ENCODE measurements around the gene ZNF629. TPM values are rescaled to one million over a fixed set of nuclear protein-coding genes. Genes with fewer than 3 reads are reported as not detected.

ZNF629 gene
- 13.8 TPM for polyA plus RNA-seq (2013, experiment 1 of 2)
- 13.2 TPM for polyA plus RNA-seq (2013, experiment 2 of 2)

- peak within 1 kb of the TSS; percentile 74 for H2AFZ ChIP-seq (ENCODE audit: low read depth, low read length)
- H3K79me1 ChIP-seq (replicated peaks; ENCODE audit: low read length, poor library complexity, severe bottlenecking): peaks cover 22% of the 10 kb centered on the region
- no peak within 1 kb of the TSS for H2AK5ac ChIP-seq (ENCODE audit: low read length, severe bottlenecking)
- peak within 1 kb of the TSS; percentile 81 for H3K4me2 ChIP-seq (ENCODE audit: low read length, poor library complexity, severe bottlenecking)
- H2BK15ac ChIP-seq (ENCODE audit: low read depth, poor library complexity, severe bottlenecking): peak within 1 kb of the TSS; percentile 82
- peak within 1 kb of the TSS; percentile 46 for H3K27ac ChIP-seq (ENCODE audit: low read length, poor library complexity, severe bottlenecking)
- H3K14ac ChIP-seq (ENCODE audit: low read length in 2 of 2): peak within 1 kb of the TSS; percentile 69 to 90
- peaks cover 16 to 34% of the 10 kb centered on the region in 2 experiments for H3K36me3 ChIP-seq (ENCODE audit: control insufficient read depth in 1 of 2, insufficient read depth in 2 of 2, low read depth in 1 of 2, low read length in 2 of 2)
- 1% methylated on average over 37 of the region's 37 CpGs for WGBS
- H3K27me3 ChIP-seq (ENCODE audit: control insufficient read depth in 1 of 2, insufficient read depth in 1 of 2, low read length in 2 of 2): no peaks in the 10 kb centered on the region
- H3K4ac ChIP-seq (ENCODE audit: low read depth in 1 of 2, low read length in 2 of 2): peak within 1 kb of the TSS; percentile 88 to 89
- no peak within 1 kb of the TSS for H2BK12ac ChIP-seq (ENCODE audit: low read length in 2 of 2)
- no peak within 1 kb of the TSS for H3K23ac ChIP-seq (ENCODE audit: low read length in 2 of 2)
- no peaks in the 10 kb centered on the region for H3K9me3 ChIP-seq (ENCODE audit: control insufficient read depth, low read length)
- H3K4me3 ChIP-seq (ENCODE audit: insufficient read depth in 1 of 2, low read depth in 1 of 2, low read length in 2 of 2): peak within 1 kb of the TSS; percentile 67 to 91
- H3K9ac ChIP-seq (ENCODE audit: low read length): peak within 1 kb of the TSS; percentile 93
- peak within 1 kb of the TSS; percentile 54 for H2BK5ac ChIP-seq (ENCODE audit: low read depth, low read length, poor library complexity, severe bottlenecking)
- peaks cover 11% of the 10 kb centered on the region for H3K4me1 ChIP-seq (ENCODE audit: control insufficient read depth, insufficient read depth, low read depth, low read length)
- H4K8ac ChIP-seq (ENCODE audit: low read length): peak within 1 kb of the TSS; percentile 92
- peak within 1 kb of the TSS; percentile 62 to 86 for H3K18ac ChIP-seq (ENCODE audit: low read depth in 1 of 2, low read length in 2 of 2)
- DNase-seq: peak; percentile 77
- H2BK120ac ChIP-seq (ENCODE audit: low read depth, low read length): peak within 1 kb of the TSS; percentile 54
- H4K91ac ChIP-seq (ENCODE audit: low read length): peak within 1 kb of the TSS; percentile 79
Measured at GRCh38 chr16:30786936-30787612, at the start of gene ZNF629. TSS of gene ZNF629 (minus strand) at chr16:30787205. CDS start at chr16:30784482, 2,723 bp downstream.

- H3K9ac ChIP-seq (ENCODE audit: low read length): no peak overlapping the region
- no peak overlapping the region for H2BK5ac ChIP-seq (ENCODE audit: low read depth, low read length, poor library complexity, severe bottlenecking)
- H3K4me2 ChIP-seq (ENCODE audit: low read length, poor library complexity, severe bottlenecking): no peak overlapping the region
- no peak overlapping the region for H3K14ac ChIP-seq (ENCODE audit: low read length in 2 of 2)
- H3K27me3 ChIP-seq (ENCODE audit: control insufficient read depth in 1 of 2, insufficient read depth in 1 of 2, low read length in 2 of 2): peaks cover 5 to 6% of the 10 kb centered on the region in 2 experiments
- H2BK120ac ChIP-seq (ENCODE audit: low read depth, low read length): no peak overlapping the region
- no peak overlapping the region for H4K8ac ChIP-seq (ENCODE audit: low read length)
- H3K27ac ChIP-seq (ENCODE audit: low read length, poor library complexity, severe bottlenecking): no peak overlapping the region
- no peaks in the 10 kb centered on the region for H3K79me1 ChIP-seq (replicated peaks; ENCODE audit: low read length, poor library complexity, severe bottlenecking)
- no peak overlapping the region for H3K4ac ChIP-seq (ENCODE audit: low read depth in 1 of 2, low read length in 2 of 2)
- no peak overlapping the region for H4K91ac ChIP-seq (ENCODE audit: low read length)
- H3K36me3 ChIP-seq (ENCODE audit: control insufficient read depth in 1 of 2, insufficient read depth in 2 of 2, low read depth in 1 of 2, low read length in 2 of 2): peaks cover 0 to 10% of the 10 kb centered on the region in 2 experiments
- H2AFZ ChIP-seq (ENCODE audit: low read depth, low read length): no peak overlapping the region
- peak overlapping the region in 1 of 2 experiments; percentile 24 for H3K4me3 ChIP-seq (ENCODE audit: insufficient read depth in 1 of 2, low read depth in 1 of 2, low read length in 2 of 2)
- WGBS: 96% methylated on average over 44 of the region's 44 CpGs
- H2AK5ac ChIP-seq (ENCODE audit: low read length, severe bottlenecking): no peak overlapping the region
- no peaks in the 10 kb centered on the region for H3K9me3 ChIP-seq (ENCODE audit: control insufficient read depth, low read length)
- DNase-seq: no peak
- no peak overlapping the region for H3K18ac ChIP-seq (ENCODE audit: low read depth in 1 of 2, low read length in 2 of 2)
- H3K23ac ChIP-seq (ENCODE audit: low read length in 2 of 2): no peak overlapping the region
- H3K4me1 ChIP-seq (ENCODE audit: control insufficient read depth, insufficient read depth, low read depth, low read length): peaks cover 2% of the 10 kb centered on the region
- no peak overlapping the region for H2BK15ac ChIP-seq (ENCODE audit: low read depth, poor library complexity, severe bottlenecking)
- no peak overlapping the region for H2BK12ac ChIP-seq (ENCODE audit: low read length in 2 of 2)
Measured at GRCh38 chr16:30834130-30834740, 47.2 kb upstream of the ZNF629 start.

DNA sequence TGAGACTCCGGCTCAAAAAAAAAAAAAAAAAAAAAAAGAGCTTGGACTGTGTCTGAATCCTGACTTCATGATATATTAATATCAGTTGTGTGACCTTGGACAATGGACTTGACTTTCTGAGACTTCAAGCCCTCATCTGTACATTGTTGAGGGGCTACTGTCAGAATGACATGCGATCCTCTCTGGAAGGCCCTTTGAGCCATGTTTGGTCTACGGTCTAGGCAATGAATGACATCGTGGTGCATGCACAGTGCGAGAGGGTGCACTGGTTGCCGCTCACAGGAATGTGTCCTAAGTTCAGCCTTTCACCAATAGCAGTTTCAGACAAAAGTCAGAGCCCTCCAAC is 43.0 kb upstream of the ZNF629 start:
- Histone ChIP-seq H2BK5ac (ENCODE audit: low read depth, low read length, poor library complexity, severe bottlenecking) (no peak overlapping the region), H3K79me1 (replicated peaks; ENCODE audit: low read length, poor library complexity, severe bottlenecking) (no peaks in the 10 kb centered on the region), H3K4ac (ENCODE audit: low read depth in 1 of 2, low read length in 2 of 2) (no peak overlapping the region), H3K4me3 (ENCODE audit: insufficient read depth in 1 of 2, low read depth in 1 of 2, low read length in 2 of 2) (no peak overlapping the region), H4K91ac (ENCODE audit: low read length) (no peak overlapping the region), H3K27me3 (ENCODE audit: control insufficient read depth in 1 of 2, insufficient read depth in 1 of 2, low read length in 2 of 2) (peaks cover 15 to 24% of the 10 kb centered on the region in 2 experiments), H3K23ac (ENCODE audit: low read length in 2 of 2) (no peak overlapping the region), H3K14ac (ENCODE audit: low read length in 2 of 2) (no peak overlapping the region), H3K9me3 (ENCODE audit: control insufficient read depth, low read length) (no peaks in the 10 kb centered on the region), H3K18ac (ENCODE audit: low read depth in 1 of 2, low read length in 2 of 2) (no peak overlapping the region), H2BK15ac (ENCODE audit: low read depth, poor library complexity, severe bottlenecking) (no peak overlapping the region), H2BK12ac (ENCODE audit: low read length in 2 of 2) (no peak overlapping the region), H2AK5ac (ENCODE audit: low read length, severe bottlenecking) (no peak overlapping the region), H2AFZ (ENCODE audit: low read depth, low read length) (no peak overlapping the region), H3K4me2 (ENCODE audit: low read length, poor library complexity, severe bottlenecking) (no peak overlapping the region), H3K4me1 (ENCODE audit: control insufficient read depth, insufficient read depth, low read depth, low read length) (peaks cover 2% of the 10 kb centered on the region), H3K9ac (ENCODE audit: low read length) (no peak overlapping the region), H3K36me3 (ENCODE audit: control insufficient read depth in 1 of 2, insufficient read depth in 2 of 2, low read depth in 1 of 2, low read length in 2 of 2) (peaks cover 0 to 10% of the 10 kb centered on the region in 2 experiments), H2BK120ac (ENCODE audit: low read depth, low read length) (no peak overlapping the region), H3K27ac (ENCODE audit: low read length, poor library complexity, severe bottlenecking) (no peak overlapping the region), H4K8ac (ENCODE audit: low read length) (no peak overlapping the region)
- no peak for DNase-seq
- 94% methylated on average over 6 of the region's 6 CpGs for WGBS
